GM18517 (cell line): ENCODE results near the gene TREH.

Experiments used
- ATAC-seq: cut with Tn5 transposase; IDR thresholded peaks from one replicate; pipeline ENCODE4 v1.9.1; 2021; ENCODE audit warnings: mild to moderate bottlenecking, moderate library complexity; ENCODE audit not compliant: unreplicated experiment

TREH gene

DNA sequence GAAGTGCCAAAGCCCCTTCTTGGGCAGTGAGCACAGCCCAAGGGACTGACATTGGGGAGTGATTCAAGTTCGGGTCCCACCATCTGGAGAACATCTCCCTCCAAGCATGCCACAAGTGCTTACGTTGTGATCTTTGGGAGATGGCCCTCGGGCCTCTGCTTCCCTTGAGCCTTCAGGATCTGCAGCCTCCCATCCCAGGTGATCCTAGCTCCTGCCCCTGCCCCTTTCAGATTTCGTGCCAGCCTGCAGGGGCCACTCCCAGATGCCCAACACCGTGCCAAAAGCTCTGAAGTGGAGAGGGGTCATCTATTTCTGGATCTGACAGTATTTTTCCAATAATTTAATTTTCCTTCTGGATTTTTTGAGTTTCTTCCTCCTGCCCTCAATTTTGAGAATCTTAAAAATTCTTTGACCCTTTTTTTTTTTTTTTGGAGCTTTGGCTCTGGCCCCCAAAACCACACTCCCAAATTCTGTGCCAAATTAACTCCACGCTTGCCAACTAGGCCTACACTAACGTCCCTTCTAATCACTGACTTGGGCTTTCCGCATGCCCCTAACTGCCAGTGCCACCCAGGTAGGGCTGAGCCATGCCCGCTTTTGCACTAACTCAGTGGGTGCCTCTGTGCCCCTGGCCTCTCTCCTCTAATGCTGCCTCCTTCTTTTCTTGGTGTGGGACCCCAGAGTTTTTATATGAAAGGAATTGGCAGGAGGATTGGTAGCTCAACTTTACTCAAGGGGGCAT is 46.7 kb downstream of the TREH start:
- no peak for ATAC-seq

DNA sequence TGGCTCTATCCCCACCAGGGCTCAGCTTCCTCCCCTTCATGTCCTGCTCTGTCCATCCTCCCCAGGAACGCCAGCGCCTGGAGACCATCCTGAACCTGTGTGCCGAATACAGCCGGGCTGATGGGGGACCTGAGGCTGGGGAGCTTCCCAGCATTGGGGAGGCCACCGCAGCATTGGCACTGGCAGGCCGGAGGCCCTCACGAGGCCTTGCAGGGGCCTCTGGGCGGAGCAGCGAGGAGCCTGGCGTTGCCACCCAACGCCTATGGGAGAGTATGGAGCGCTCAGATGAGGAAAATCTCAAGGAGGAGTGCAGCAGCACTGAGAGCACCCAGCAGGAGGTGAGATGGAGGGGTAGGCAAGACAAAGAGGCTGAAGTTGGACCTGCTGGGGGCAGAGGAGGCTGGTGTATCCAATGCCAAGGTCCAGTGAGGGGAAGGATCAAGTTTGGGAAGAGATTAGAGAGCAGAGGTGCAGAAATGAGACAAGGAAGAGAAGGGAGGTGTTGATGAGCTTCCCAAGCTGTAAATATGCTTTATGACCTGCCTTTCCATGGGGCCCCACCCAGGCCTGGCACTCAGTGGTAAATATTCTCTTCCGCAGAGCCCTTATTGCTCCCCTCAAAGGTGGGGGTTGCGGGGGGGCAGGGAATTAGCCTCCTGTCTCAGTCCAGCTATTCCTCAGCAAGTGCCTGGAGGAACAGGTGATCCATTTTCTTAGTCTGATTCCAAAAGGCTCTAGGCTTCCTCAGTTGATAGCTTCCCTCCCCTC is 48.1 kb downstream of the TREH start:
- no peak for ATAC-seq

DNA sequence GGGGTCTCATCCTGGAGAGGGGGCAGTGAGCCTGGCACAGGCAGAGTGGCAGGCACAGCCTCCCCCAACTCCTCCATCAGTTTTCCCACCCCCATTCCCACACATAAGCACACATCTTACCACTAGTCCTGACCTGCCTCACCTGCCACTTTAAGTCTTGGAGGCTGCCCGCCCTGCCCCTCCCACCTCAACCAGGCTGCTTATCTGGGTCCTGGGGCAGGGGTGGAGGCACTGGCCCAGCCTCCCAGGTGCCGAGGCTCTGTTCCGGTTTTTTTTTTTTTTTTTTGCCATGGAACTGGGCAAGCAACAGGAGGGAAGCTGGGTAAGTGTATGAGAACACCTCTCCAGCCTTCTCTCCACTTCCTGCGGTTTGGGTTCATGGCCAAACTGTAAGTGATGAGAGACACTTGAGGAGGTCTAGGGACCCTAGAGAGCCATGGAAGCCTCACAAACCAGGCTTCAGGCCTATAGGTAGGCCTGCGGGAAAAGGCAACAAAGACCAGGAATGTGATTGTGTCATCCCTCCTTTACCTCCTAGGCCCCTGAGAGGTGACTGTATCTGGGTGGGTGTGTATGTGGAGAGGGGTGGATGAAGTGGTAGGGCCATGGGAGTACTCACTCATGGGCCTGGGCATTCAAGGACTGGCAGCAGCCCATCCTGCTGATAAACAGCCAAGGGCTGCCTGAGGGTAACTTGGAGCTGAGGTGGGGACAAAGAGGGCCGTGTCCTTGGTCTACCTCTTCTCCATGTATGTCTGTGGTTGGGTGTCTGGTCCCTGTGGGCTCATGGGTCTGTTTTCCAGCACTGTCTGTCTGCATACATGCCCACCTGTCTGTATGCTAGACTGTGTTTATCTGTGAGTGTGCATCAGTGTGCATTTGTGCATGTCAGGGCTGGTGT is 49.4 kb downstream of the TREH start:
- ATAC-seq, result no peak

DNA sequence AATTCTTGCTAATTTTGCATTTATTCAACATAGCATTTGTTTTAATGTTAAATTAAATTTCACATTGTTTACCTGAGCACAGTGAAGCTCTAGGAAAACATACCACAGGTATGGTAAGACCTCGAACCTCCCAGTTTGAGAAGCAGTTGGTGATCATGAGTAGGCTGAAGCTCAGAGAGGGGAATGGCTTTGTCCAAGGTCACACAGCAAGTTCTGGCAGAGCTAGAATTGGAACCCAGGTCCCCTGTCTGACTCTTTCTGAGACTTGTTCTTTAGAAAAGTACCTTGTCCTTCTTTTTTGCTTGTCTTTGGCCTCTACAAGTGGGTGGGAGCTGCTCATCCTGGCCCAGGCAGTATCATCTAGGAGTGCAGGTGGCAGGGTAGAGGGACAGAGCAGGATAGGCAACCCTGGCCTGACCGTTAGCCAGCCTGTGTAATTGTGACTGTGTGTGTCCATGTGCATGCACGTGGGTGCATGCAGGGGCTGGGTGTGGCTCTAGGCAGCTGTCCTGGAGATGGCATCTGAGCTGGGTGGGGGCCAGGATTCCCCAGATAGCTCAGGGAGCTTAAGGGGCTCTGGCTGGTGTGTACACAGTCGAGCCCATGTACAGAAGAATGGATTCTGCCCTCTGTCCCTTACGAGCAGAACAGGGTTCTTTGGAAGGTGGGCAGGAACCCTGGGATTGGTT is 50.4 kb downstream of the TREH start:
- ATAC-seq, result no peak

DNA sequence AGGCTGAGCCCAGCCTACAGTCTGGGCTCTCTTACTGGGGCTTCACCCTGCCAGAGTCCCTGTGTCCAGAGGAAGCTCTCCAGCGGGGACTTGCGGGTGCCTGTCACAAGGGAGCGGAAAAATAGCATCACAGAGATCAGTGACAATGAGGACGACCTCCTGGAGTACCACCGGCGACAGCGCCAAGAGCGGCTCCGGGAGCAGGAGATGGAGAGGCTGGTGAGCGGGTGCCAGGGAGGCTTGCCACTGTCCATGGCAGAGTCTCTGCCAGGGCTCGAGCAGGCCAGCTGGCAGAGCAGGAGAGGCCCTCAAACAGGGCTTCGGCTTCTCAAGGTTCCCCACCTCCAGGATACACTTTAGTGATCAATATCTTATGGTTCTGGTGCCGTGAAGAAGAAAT is 51.0 kb downstream of the TREH start:
- ATAC-seq, result no peak

DNA sequence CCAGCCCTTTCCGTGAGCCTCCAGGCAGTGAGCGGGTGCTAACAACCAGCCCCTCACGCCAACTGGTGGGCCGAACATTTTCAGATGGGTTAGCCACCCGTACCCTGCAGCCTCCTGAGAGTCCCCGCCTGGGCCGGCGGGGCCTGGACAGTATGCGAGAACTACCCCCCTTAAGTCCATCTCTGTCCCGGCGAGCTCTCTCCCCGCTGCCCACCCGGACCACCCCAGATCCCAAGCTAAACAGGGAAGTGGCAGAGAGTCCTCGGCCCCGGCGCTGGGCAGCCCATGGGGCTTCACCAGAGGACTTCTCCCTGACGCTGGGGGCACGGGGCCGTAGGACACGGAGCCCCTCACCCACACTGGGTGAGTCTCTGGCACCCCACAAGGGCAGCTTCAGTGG is 51.4 kb downstream of the TREH start:
- ATAC-seq, result no peak

DNA sequence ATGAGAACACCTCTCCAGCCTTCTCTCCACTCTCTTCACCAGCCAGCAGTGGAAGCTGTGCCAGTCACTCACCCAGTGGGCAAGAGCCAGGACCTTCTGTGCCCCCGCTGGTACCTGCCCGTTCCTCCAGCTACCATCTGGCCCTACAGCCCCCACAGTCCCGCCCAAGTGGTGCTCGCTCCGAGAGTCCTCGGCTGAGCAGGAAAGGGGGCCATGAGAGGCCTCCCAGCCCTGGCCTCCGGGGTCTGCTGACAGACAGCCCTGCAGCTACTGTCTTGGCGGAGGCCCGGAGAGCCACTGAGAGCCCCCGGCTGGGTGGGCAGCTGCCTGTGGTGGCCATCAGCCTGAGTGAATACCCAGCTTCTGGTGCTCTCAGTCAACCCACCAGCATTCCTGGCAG is 51.9 kb downstream of the TREH start:
- no peak for ATAC-seq

DNA sequence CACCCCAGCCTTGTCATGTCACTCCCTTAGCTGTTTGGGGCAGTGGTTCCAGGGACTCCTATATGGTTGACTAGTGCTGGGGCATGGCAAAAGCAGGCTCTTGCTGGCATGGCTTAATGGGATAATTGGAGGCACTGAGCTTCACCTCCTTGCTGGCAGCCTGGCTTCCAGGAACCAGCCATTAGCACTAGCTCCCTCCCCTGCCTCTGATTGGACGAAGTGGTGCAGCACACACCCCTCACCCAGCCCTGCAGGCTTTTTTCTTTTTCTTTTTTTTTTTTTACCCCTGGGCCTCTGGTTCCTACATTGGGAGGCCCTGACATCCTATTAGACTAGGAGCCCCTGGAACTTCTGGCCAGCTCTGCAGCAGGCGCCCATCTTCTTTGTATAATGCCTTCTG is 53.5 kb downstream of the TREH start:
- no peak for ATAC-seq

DNA sequence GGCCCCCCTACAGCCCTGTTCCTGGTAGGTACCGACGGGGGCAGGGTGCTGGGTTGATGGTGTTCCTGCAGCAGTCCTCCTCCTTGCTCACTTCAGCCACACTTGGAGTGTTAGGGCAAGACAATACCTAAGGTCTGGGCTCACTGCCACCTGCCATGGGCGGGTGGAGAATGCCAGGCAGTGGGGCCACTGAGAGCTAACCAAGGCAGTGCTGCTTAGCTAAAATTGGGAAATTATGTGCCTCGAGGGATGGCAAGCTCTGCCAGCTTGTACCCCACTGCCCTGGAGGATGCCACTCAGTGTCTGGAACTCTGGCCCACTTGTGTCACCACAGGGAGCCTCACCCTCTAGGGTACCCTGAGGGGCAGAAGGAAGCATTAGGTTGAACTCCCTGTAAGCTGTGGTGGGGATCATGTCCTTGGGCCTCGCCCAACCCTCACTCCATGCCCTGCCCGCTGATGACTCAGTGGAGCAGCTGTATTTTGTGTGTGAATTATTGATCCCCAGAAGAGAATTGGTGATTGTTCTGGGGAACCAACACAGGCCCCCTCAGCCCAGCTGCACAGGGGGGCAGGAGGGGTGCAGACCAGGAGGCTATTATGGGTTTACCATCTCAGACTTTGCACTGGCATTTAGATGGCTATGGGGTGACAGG is 54.3 kb downstream of the TREH start:
- no peak for ATAC-seq

DNA sequence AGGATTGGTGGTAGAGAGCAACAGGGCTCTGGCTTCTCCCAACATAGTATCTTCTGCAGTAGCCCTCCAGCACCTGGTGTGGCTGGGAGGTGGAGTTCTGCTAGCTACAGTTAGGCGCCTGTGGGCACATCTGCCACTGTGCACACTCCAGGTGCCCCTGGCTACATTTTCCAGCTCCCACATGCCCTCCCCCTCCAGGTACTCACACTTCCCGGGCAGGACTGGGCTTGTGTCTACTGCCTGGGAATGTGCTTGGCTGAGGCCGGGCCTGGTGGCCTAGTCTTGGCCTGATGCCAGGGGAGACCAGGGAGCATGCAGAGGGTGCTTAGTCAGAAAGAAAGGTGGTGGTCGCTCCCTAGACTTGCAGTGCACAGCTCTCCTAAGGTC is 56.2 kb downstream of the TREH start:
- ATAC-seq, result no peak

DNA sequence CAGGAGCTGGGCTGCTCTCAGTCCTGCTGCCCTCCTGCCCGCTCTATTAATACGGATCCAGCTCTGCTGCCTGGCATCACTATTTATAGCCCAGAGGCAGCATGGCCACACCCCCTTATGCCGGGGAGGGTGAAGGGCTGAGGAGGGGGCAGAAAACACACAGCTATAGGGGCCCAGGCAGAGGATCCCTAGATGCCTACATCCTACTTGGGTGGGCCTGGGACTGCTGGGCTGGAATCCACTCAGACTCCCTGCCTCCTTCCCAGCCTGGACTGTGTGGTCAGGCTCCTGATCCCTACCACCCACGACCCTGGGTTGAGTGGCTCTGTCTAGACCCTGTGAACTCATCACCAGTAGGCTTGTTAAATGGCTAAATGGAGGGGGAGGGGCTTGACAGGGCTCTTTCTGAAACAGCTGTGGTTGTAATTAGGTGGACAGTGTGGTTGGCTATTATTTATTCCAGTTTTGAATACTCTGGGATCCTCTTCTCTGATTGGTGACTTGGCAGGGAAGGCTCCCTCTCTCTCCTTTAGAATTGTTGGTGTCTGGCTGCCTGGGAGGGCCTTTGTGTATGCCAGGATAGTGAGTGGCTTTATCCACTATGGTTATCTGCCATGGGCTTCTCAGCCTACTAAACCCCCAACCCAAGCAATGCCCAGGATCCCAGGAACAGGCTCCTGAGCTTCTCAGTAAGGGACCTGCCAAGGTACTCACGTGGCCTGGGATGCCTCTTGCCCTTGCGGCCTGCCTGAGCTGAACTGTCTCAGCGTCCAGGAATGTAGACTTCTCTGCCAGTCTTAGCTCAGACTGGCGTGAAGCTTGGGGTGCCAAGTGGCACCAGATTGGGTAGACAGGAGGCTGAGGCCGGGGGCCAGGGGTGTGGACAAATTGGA is 56.8 kb downstream of the TREH start:
- ATAC-seq, result no peak

DNA sequence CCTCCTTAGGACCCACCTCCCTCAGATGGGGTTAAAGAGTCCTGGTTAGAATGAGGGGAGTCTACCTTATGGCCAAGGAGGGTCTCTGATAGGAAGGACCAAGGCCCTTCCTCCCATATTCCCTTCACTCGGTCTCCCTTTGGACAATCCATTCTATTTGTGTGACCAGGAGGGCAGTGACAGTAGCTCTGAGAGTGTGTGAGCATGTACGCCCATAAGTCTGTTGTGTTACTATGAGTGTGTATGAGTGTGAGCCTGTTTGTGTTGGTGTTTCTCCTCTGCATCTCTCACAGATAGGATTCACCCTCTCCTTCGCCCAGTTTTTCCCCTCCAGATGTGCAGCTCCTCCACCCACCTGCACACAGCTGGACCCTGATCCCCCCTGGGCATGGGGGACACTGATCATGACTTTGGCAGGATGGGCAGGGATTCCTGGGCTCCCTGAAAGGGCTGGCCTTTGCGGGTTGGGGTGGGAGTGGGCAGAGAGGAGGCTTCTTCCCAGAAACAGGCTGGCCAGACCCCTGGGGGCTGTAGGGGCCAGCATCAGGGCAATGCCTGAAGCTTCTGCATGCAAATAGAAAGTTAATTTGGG is 57.6 kb downstream of the TREH start:
- no peak for ATAC-seq

DNA sequence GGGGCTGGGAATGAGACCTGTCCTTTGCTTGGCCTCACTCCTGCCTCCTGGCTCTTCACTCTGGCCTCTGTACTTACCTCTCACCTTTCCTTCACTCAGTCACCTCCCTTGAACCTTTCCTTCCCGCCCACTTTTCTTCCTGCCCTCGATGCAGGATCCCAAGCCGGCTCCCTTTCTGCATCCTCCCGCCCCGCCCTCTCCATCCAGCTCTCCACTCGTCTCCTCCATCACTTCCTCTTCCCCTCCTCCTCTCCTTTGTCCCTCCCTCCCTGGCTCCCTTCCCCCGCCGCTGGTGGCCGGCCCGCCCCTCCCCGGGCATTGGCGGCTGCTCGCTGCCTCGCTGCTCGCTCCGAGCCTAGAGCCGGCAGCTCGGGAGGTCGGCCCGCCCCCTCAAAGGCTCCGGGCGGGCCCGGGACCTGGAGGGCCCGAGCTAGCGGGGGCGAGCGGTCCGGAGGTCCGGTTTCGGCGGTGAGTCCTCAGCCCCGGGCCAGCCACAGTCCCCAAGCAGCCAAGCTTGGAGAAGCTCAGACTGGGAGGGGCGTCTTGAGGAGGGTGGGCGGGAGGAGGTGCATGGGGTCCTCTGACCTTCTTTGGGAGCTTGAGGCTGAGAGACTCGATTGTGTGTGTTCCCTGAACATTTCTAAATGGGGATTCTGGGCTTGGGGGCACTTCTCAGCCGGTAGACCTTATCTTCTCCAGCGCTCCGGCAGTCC is 58.2 kb downstream of the TREH start:
- ATAC-seq, result no peak

DNA sequence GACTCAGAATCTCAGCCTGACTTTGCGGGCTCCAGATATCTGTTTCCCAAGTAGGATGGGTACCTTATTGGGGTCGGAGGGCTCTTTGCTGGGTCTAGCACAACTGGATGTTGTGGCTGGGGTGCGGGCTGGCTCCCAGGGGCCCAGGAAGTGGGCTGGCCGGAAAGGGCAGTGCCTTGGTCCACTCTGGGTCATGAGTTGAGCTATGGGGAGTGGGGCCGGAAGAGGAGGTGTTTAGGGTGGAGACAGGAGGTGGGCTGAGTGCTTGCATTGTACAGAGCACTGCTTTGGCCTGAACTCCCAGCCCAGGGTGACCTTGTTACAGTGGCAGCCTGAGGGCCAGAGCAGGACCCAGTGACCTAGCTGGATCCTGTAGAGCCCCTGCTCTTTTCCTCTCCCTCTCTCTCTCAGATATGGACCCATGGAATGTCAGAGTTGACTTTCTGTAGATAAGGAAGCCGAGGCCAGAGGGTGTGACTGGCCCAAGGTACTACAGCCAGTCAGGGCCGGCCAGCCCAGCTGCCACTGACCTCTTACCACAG is 58.9 kb downstream of the TREH start:
- ATAC-seq, result no peak

DNA sequence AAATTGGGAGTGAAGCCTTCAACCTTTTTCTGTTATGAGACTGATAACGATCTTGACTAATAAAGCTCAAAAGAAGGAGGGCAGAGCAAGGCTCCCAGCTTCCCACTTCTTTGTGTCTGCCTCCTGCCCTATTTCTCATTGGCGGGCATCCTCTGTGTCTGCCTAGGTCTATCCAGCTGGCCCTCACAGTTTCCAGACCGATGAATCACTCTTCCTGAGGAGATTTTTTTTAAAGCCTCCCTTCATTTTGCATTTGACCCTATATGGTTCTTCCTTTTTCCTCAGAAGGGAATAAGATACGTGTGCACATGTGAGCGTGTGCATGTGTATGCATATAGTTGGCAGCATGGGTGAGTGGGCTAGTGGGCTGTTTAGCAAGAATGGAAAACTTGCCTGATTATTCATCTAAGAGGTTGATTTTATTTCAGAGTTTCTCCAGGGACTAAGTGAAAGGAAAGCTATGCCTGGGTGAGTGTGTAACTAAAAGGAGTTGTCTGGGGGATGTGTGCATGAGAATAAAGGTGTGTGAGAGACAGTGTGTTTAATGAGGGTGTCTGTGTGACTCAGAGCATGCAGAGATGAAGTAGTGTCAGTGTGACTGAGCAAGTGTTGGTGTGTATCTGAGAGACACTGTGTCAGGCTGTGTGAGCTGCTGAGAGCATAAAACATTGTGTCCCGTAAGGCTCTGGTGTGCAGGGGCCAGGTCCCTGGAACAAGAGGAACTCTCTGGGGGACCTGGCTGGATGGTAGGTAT is 59.8 kb downstream of the TREH start:
- no peak for ATAC-seq

DNA sequence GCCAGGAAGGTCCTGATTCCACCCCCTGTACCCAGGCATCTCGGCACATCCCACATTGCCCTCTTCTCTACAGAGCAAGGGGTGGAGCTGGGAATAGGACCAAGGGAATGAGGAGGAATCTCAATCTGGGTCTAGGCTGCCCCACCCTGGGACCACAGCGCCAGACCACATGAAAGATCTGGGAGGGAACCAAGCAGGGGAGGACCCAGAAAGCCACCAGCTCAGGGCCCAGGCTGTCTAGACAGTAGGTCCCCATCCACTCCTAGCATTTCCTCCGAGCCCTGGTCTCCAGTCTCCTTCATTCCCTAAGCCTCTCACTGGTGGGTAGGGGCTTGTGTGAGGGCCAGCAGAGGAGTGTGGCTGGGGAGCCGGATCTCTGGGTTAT is 60.5 kb downstream of the TREH start:
- ATAC-seq, result no peak
